Subcutaneous adipose tissue (tissue), 4 donors: Measurements from ENCODE around the gene MEGF11. TPM values are rescaled to one million over a fixed set of nuclear protein-coding genes. Genes with fewer than 3 reads are reported as not detected.

Experiments
- CTCF ChIP-seq: fragments of 450-650 bp; IDR thresholded peaks from one replicate; pipeline ENCODE4 v1.5.1; 2016; ENCODE audit warnings: low read depth, mild to moderate bottlenecking, control low read depth, antibody characterized with exemption, moderate library complexity
- total RNA-seq, 4 donors: library from RNA; depleted of rRNA; stranded (reverse); fragments of >200 nt; gene quantifications; one replicate each; pipeline ENCODE4 v1.1.0, GENCODE V29; 2016

The MEGF11 gene
- total RNA-seq, 4 donors from 2014 or later, result not detected

- TF ChIP-seq CTCF, result no peak
Measured at GRCh38 chr15:65883571-65883970, 370.0 kb downstream of the MEGF11 start.

- TF ChIP-seq CTCF, result no peak
Measured at GRCh38 chr15:65881766-65882434, 371.6 kb downstream of the MEGF11 start.

DNA sequence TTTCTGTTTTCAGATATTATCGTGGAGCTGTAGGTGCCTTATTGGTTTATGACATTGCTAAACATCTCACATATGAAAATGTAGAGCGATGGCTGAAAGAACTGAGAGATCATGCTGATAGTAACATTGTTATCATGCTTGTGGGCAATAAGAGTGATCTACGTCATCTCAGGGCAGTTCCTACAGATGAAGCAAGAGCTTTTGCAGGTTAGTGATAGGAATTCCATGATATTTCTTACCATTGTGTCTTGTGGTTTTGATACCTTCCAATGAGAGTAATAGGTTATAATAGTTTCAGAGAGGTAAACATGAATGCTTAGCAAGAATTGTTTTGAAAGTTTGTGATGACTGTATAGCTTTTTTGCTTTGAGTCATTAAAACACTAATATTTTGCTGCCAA is 375.8 kb downstream of the MEGF11 start:
- no peak for TF ChIP-seq CTCF

- no peak for TF ChIP-seq CTCF
Measured at GRCh38 chr15:65875458-65875857, 378.1 kb downstream of the MEGF11 start.

DNA sequence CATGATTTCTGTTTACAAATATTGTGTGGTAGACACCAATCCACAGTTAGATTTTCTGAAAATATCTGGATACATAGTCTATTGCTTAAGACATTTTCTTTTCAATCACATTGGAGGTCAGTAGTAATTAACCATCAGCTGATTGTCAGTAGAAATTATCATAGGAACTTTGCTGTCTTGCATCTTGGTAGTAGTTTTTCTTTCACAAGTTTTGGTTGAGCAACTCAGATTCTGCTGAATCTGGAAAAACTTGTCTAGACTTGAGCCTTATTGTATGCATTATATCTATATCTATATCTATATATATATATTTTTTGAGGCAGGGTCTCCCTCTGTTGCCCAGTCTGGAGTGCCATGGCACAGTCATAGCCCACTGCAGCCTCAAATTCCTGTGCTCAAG is 380.3 kb downstream of the MEGF11 start:
- TF ChIP-seq CTCF, result no peak

DNA sequence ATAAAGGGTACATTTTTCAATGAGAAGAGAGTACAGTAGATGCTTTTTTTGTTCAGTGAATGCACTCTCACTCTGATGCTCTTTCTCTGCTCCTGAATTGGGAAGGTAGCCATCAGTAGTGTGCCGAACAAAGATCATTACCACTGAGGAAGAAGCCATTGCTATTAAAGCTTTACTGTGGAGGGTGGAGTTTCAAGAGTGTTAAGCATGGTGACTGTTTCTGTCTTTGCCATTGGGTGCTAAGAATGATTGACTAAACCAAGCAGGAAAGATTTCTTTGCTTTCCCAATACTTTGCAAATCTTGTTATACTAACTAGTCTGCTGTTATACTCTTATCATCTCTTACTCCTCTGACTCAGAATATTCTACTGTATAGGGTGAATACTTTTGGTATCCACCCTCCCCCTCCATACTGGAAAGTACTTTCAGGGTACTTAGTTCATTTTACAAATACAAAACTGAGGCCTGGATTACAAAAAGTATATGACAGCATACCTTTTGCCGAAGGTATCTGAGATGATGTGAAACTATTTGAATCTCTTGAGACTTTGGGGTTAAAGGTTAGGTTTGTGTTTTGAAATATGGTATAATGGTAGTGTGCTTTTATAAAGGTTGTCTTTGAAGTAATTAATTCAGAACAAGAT is 382.5 kb downstream of the MEGF11 start:
- TF ChIP-seq CTCF, result no peak

- no peak for TF ChIP-seq CTCF
Measured at GRCh38 chr15:65869954-65870871, 383.3 kb downstream of the MEGF11 start.
